ENCODE results near the gene PSD2.

- no peak for TF ChIP-seq POLR2AphosphoS5 (IDR thresholded peaks at IDR 0.05; ENCODE audit: borderline replicate concordance, low read depth, low read length)
- TF ChIP-seq EZH2 (IDR thresholded peaks at IDR 0.05) = no peak
These were observed 42.2 kb downstream of the PSD2 start for GRCh38 chr5:139837711-139838380.

All from SK-N-MC (cell line).